Breast epithelium (tissue), 4 donors: ENCODE data around the gene KRT16. TPM values are rescaled to one million over a fixed set of nuclear protein-coding genes. Genes with fewer than 3 reads are reported as not detected.
"Not testable (repeated sequence)": the region's sequence is repeated elsewhere in the genome, so short reads cannot be mapped to it uniquely, and the experiment has no call there.

Experiments used
- DNase-seq, 2 donors: peaks; one replicate each; pipeline ENCODE4 v3.0.0-alpha.2; 2019; ENCODE audit warnings: low spot score in 2 of 2
- H3K27ac ChIP-seq, 2 donors: fragments of 200-600 bp; sonication (generic) in 1 of 2; one replicate each; pipeline ENCODE4 v1.5.1; 2016 to 2019; ENCODE audit warnings: mild to moderate bottlenecking in 1 of 2
- H3K27me3 ChIP-seq, 2 donors: fragments of 200-600 bp; sonication (generic) in 1 of 2; one replicate each; pipeline versions ENCODE4 v1.5.1 to v1.6.0; 2017 to 2019; ENCODE audit warnings: control low read depth in 1 of 2, mild to moderate bottlenecking in 1 of 2
- H3K36me3 ChIP-seq: fragments of 200-600 bp; one replicate; pipeline ENCODE4 v1.5.1; 2019
- H3K4me1 ChIP-seq, 2 donors: fragments of 200-600 bp; sonication (generic); one replicate each; pipeline ENCODE4 v1.5.1; 2016 to 2019; ENCODE audit warnings: control low read depth in 1 of 2
- H3K4me3 ChIP-seq, 3 donors: fragments of 200-600 bp; sonication (generic); 1 replicate in 2 of 3; 2 replicates in 1 of 3; pipeline ENCODE4 v1.5.1; 2016 to 2019; ENCODE audit warnings: mild to moderate bottlenecking in 3 of 3, moderate library complexity in 2 of 3
- H3K9me3 ChIP-seq, 2 donors: fragments of 200-600 bp; sonication (generic) in 1 of 2; one replicate each; pipeline ENCODE4 v1.5.1; 2016 to 2019; ENCODE audit warnings: control low read depth in 1 of 2
- POLR2A ChIP-seq: fragments of 450-650 bp; IDR thresholded peaks from one replicate; pipeline ENCODE4 v1.6.1; 2016; ENCODE audit warnings: antibody characterized with exemption, mild to moderate bottlenecking, moderate library complexity
- POLR2AphosphoS5 ChIP-seq, 3 donors: sonication (generic); formaldehyde crosslinking; IDR thresholded peaks; one replicate each; pipeline ENCODE4 v1.6.1; 2017; ENCODE audit warnings: antibody characterized with exemption in 3 of 3
- intact Hi-C: fragments of 100-400 bp; cut with DNase I; formaldehyde crosslinking; loops from one replicate; pipeline ENCODE4 v1.15.1; 2023; ENCODE audit warnings: low total_unique reads
- total RNA-seq, 3 donors: library from RNA; depleted of rRNA; stranded (reverse); fragments of >200 nt; gene quantifications; one replicate each; pipeline ENCODE4 v1.1.0, GENCODE V29; 2016
- TF ChIP-seq, protein P1 (sequence below), 3 donors: fragments of 450-650 bp; IDR thresholded peaks; one replicate each; pipeline ENCODE4 v1.5.1; 2016 to 2017; ENCODE audit warnings: antibody characterized with exemption in 3 of 3, mild to moderate bottlenecking in 3 of 3, moderate library complexity in 3 of 3

The KRT16 gene
- total RNA-seq, 3 donors from 2014 or later = 2.6 to 100 (median 51.8) TPM

GRCh38 chr17:41610965-41611640 lies 1.5 kb downstream of the KRT16 start:
- Histone ChIP-seq H3K27me3 (no peaks in the 10 kb centered on the region), H3K4me1 (no peaks in the 10 kb centered on the region), H3K36me3 (no peaks in the 10 kb centered on the region), H3K9me3 (no peaks in the 10 kb centered on the region), H3K27ac (no peak overlapping the region), H3K4me3 (no peak overlapping the region)
- TF ChIP-seq POLR2AphosphoS5 (IDR thresholded peaks at IDR 0.05) = no peak
- TF ChIP-seq, protein P1, sequence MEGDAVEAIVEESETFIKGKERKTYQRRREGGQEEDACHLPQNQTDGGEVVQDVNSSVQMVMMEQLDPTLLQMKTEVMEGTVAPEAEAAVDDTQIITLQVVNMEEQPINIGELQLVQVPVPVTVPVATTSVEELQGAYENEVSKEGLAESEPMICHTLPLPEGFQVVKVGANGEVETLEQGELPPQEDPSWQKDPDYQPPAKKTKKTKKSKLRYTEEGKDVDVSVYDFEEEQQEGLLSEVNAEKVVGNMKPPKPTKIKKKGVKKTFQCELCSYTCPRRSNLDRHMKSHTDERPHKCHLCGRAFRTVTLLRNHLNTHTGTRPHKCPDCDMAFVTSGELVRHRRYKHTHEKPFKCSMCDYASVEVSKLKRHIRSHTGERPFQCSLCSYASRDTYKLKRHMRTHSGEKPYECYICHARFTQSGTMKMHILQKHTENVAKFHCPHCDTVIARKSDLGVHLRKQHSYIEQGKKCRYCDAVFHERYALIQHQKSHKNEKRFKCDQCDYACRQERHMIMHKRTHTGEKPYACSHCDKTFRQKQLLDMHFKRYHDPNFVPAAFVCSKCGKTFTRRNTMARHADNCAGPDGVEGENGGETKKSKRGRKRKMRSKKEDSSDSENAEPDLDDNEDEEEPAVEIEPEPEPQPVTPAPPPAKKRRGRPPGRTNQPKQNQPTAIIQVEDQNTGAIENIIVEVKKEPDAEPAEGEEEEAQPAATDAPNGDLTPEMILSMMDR (IDR thresholded peaks at IDR 0.05) = no peak
- no peak for TF ChIP-seq POLR2A
- intact Hi-C loops = no loop called here
- DNase-seq = no peak

DNA sequence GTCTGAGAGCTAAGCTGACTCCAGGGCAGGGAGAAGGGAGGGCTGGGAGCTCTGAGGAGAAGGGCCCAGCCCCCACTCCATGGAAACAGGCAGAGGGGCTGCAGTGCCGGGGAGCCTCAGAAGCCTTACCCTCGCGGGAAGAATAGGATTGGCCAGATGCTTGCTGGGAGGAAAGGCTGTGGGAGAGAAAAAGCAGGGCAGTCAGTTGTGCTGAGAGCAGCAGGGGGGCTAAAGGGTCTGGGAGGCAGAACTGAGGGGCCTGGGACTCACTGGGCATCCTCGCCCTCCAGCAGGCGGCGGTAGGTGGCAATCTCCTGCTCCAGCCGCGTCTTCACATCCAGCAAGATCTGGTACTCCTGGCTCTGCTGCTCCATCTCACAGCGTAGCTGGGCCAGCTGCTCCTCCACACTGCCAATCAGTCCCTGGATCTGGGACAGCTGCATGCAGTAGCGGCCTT lies 2.5 kb downstream of the KRT16 start:
- H3K4me1 ChIP-seq, intact Hi-C loops, DNase-seq, H3K4me3 ChIP-seq, H3K9me3 ChIP-seq, H3K27me3 ChIP-seq, H3K27ac ChIP-seq, H3K36me3 ChIP-seq: not testable (repeated sequence)

GRCh38 chr17:41606930-41607329 lies 5.6 kb downstream of the KRT16 start:
- not testable (repeated sequence) for H3K27ac ChIP-seq, H3K4me1 ChIP-seq, H3K36me3 ChIP-seq, H3K4me3 ChIP-seq, H3K27me3 ChIP-seq, DNase-seq, H3K9me3 ChIP-seq
- intact Hi-C loops = loop anchor here (1.0 kb wide), 1 partner anchor 20 kb away; no protein-coding TSS in a partner anchor

DNA sequence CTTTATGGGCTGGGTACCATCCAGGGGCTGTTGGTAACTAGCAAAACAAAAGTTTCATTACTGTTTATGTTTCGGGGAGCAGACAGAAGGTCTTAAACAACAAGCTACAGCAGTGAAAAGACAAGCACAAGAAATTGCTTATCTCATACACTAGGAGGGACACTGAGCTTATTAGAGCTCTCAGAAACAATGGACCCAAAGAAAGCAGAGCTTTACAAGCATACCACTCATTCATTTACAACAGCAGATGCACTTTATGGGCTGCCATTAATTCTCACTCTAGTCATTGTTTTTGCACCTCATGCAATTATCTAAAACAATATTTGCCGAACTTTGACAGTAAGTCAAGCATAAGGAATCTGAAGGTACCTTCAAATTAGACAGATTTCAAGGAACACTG lies 10.0 kb downstream of the KRT16 start:
- Histone ChIP-seq H3K4me1 (no peaks in the 10 kb centered on the region), H3K27ac (no peak overlapping the region), H3K27me3 (no peaks in the 10 kb centered on the region), H3K4me3 (no peak overlapping the region), H3K9me3 (no peaks in the 10 kb centered on the region), H3K36me3 (no peaks in the 10 kb centered on the region)
- intact Hi-C loops = loop anchor here (5.0 kb wide), 1 partner anchor 1870 kb away; the partner anchor contains the start of gene MIEN1
- DNase-seq = no peak
- no peak for TF ChIP-seq POLR2A
- TF ChIP-seq, protein P1 (IDR thresholded peaks at IDR 0.05) = no peak
- no peak for TF ChIP-seq POLR2AphosphoS5 (IDR thresholded peaks at IDR 0.05)

- no peak for DNase-seq
- Histone ChIP-seq H3K4me1 (no peaks in the 10 kb centered on the region), H3K4me3 (no peak overlapping the region), H3K27me3 (no peaks in the 10 kb centered on the region), H3K36me3 (no peaks in the 10 kb centered on the region), H3K9me3 (no peaks in the 10 kb centered on the region), H3K27ac (no peak overlapping the region)
- no peak for TF ChIP-seq POLR2A
- no peak for TF ChIP-seq POLR2AphosphoS5 (IDR thresholded peaks at IDR 0.05)
- TF ChIP-seq, protein P1 (IDR thresholded peaks at IDR 0.05) = no peak
- intact Hi-C loops = loop anchor here (5.0 kb wide), 1 partner anchor 1868 kb away; the partner anchor contains the start of gene MIEN1
These were observed 12.2 kb downstream of the KRT16 start for GRCh38 chr17:41600318-41600717.

GRCh38 chr17:41599680-41600079 lies 12.9 kb downstream of the KRT16 start:
- TF ChIP-seq POLR2AphosphoS5 (IDR thresholded peaks at IDR 0.05) (no peak), POLR2A (no peak)
- TF ChIP-seq, protein P1 (IDR thresholded peaks at IDR 0.05) = no peak
- no peak for DNase-seq
- H3K9me3 ChIP-seq = no peaks in the 10 kb centered on the region
- no peaks in the 10 kb centered on the region for H3K27me3 ChIP-seq
- no peak overlapping the region for H3K27ac ChIP-seq
- intact Hi-C loops = loop anchor here (5.0 kb wide), 1 partner anchor 1867 kb away; the partner anchor contains the start of gene MIEN1
- no peak overlapping the region for H3K4me3 ChIP-seq
- H3K36me3 ChIP-seq = no peaks in the 10 kb centered on the region
- no peaks in the 10 kb centered on the region for H3K4me1 ChIP-seq
